MM.1S (cell line): ENCODE measurements around the gene NTMT1.
"Not testable (repeated sequence)": the region's sequence is repeated elsewhere in the genome, so short reads cannot be mapped to it uniquely, and the experiment has no call there.

ENCODE experiments used
- DNase-seq: peaks from one replicate; pipeline ENCODE4 v3.0.0-alpha.2; 2015
- H2AFZ ChIP-seq: fragments of 300-600 bp; sonication (generic); 2 replicates; pipeline ENCODE4 v1.6.0; 2016; ENCODE audit warnings: antibody characterized with exemption, low read length
- H3F3A ChIP-seq: fragments of 300-600 bp; sonication (generic); 2 replicates; pipeline ENCODE4 v1.6.1; 2016; ENCODE audit warnings: mild to moderate bottlenecking, antibody characterized with exemption, low read length, moderate library complexity, mixed read lengths; ENCODE audit not compliant: insufficient read depth
- H3K27ac ChIP-seq: fragments of 300-600 bp; sonication (generic); 2 replicates; pipeline ENCODE4 v1.5.1; 2016; ENCODE audit warnings: mild to moderate bottlenecking, low read length
- H3K27me3 ChIP-seq: fragments of 300-600 bp; sonication (generic); replicated peaks from 2 replicates; pipeline ENCODE4 v1.6.0; 2016; ENCODE audit warnings: low read length; ENCODE audit not compliant: insufficient read depth
- H3K36me3 ChIP-seq: fragments of 300-600 bp; sonication (generic); replicated peaks from 2 replicates; pipeline ENCODE4 v1.6.1; 2016; ENCODE audit warnings: mild to moderate bottlenecking, low read length, mixed read lengths; ENCODE audit not compliant: insufficient read depth
- H3K4me1 ChIP-seq: fragments of 300-600 bp; sonication (generic); 2 replicates; pipeline ENCODE4 v1.6.1; 2016; ENCODE audit warnings: low read length, mixed read lengths
- H3K4me2 ChIP-seq: fragments of 300-600 bp; sonication (generic); 2 replicates; pipeline ENCODE4 v1.6.0; 2016; ENCODE audit warnings: low read depth, low read length
- H3K4me3 ChIP-seq: fragments of 300-600 bp; sonication (generic); 2 replicates; pipeline ENCODE4 v1.5.1; 2016; ENCODE audit warnings: low read length, mixed read lengths
- H3K79me2 ChIP-seq: fragments of 300-600 bp; sonication (generic); 2 replicates; pipeline ENCODE4 v1.6.1; 2016; ENCODE audit warnings: mixed run types, low read length, mixed read lengths
- H3K9ac ChIP-seq: fragments of 300-600 bp; sonication (generic); 2 replicates; pipeline ENCODE4 v1.6.1; 2016; ENCODE audit warnings: low read length, mixed read lengths
- H3K9me2 ChIP-seq: fragments of 300-600 bp; sonication (generic); replicated peaks from 2 replicates; pipeline ENCODE4 v1.6.1; 2016; ENCODE audit warnings: mild to moderate bottlenecking, low read length, mixed read lengths; ENCODE audit not compliant: insufficient read depth
- H3K9me3 ChIP-seq: fragments of 300-600 bp; sonication (generic); replicated peaks from 2 replicates; pipeline ENCODE4 v1.6.1; 2016; ENCODE audit warnings: mild to moderate bottlenecking, low read length, mixed read lengths; ENCODE audit not compliant: insufficient read depth
- H4K20me1 ChIP-seq: fragments of 300-600 bp; sonication (generic); 2 replicates; pipeline ENCODE4 v1.6.1; 2016; ENCODE audit warnings: mild to moderate bottlenecking, low read length, moderate library complexity, mixed read lengths; ENCODE audit not compliant: insufficient read depth
- CTCF ChIP-seq: fragments of 300-600 bp; sonication (generic); IDR thresholded peaks from 2 replicates; pipeline ENCODE4 v1.5.1; 2016; ENCODE audit warnings: antibody characterized with exemption, low read length, mixed read lengths
- EZH2 ChIP-seq: fragments of 300-600 bp; sonication (generic); optimal IDR thresholded peaks from 2 replicates; pipeline ENCODE3; 2017; ENCODE audit warnings: low read depth, mild to moderate bottlenecking, antibody characterized with exemption, low read length, mixed read lengths
- EZH2phosphoT487 ChIP-seq: fragments of 300-600 bp; sonication (generic); IDR thresholded peaks from 2 replicates; pipeline ENCODE4 v1.6.1; 2018; ENCODE audit warnings: antibody characterized with exemption, low read length

Gene NTMT1

DNA sequence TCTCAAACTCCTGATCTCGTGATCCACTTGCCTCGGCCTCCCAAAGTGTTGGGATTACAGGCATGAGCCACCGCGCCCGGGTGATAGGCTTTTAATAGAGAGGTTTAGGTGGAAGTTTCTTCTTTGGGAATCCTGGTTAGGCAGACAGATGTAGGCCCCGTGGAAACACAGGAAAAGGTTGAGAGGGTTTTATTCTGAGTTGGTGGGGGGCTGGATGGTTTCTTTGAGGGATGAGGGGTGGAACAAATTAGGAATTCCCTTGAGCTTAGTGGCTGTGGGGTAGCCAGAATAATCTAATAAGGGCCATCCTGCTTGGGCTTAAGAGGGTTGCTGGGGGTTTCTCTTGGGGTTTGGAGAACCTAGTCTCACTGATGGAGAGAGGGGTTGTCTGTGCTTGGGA is 35.5 kb upstream of the NTMT1 start:
- Histone ChIP-seq H3K9me3 (no peaks in the 10 kb centered on the region), H3K27ac (no peak overlapping the region), H3K36me3 (no peaks in the 10 kb centered on the region), H3K4me3 (no peak overlapping the region), H3K79me2 (no peaks in the 10 kb centered on the region), H3K27me3 (no peaks in the 10 kb centered on the region; the same call in none of the 2 replicates), H3K9me2 (no peaks in the 10 kb centered on the region), H3K9ac (no peak overlapping the region), H2AFZ (no peak overlapping the region), H3K4me1 (peaks cover 5% of the 10 kb centered on the region; the same call in 1 of the 2 replicates), H3F3A (no peaks in the 10 kb centered on the region), H3K4me2 (no peak overlapping the region), H4K20me1 (no peaks in the 10 kb centered on the region)
- no peak for DNase-seq
- TF ChIP-seq CTCF (no peak), EZH2 (no peak), EZH2phosphoT487 (no peak)

DNA sequence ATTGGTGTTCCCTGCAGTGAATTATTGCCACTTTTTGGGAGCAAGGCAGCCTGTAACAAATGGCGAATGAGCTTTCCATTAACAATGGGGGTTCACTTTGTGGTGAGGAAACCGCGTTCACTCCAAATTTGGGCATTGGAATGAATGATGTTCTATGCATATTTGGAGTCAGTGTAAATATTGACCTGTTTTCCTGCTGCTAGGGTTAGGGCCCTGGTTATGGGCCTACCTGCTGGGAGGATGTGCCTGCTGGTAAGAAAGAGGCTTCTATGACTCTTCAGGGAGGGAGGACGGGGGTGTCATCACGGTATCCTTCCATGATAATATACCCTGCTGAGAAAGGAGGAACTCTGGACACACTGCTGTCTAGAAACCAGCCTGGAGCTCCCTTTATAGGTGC is 34.0 kb upstream of the NTMT1 start:
- Histone ChIP-seq H3K9ac (no peak overlapping the region), H3K4me2 (no peak overlapping the region), H3K4me1 (no peaks in the 10 kb centered on the region)

DNA sequence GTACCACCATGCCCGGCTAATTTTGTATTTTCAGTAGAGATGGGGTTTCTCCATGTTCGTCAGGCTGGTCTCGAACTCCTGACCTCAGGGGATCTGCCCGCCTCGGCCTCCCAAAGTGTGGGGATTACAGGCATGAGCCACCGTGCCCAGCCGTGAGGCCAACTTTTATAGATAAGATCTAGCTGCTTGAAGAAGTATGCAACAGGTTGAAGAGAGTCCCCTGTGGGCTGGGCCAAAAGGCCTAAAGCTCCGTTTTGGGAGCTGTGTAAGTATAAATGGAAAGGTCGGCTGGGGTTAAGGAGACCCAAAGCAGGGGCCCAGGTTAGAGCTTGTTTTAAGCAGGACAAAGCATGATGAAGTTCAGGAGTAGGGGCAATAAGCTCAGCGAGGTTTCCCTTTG is 33.2 kb upstream of the NTMT1 start:
- not testable (repeated sequence) for H3K4me2 ChIP-seq, H3K9me2 ChIP-seq, H4K20me1 ChIP-seq, H3K9ac ChIP-seq, H3F3A ChIP-seq, H3K4me1 ChIP-seq, H2AFZ ChIP-seq, H3K79me2 ChIP-seq, H3K9me3 ChIP-seq, DNase-seq, H3K27me3 ChIP-seq, H3K36me3 ChIP-seq, H3K27ac ChIP-seq, H3K4me3 ChIP-seq

More for the DNA sequence above, 34.0 kb upstream of the NTMT1 start:
- no peaks in the 10 kb centered on the region for H3K9me2 ChIP-seq
- no peaks in the 10 kb centered on the region for H3F3A ChIP-seq
- no peak overlapping the region for H3K4me3 ChIP-seq
- TF ChIP-seq CTCF (no peak), EZH2 (no peak), EZH2phosphoT487 (no peak)
- no peaks in the 10 kb centered on the region for H4K20me1 ChIP-seq
- no peak overlapping the region for H2AFZ ChIP-seq
- no peak overlapping the region for H3K27ac ChIP-seq
- DNase-seq = no peak
- H3K9me3 ChIP-seq = no peaks in the 10 kb centered on the region
- H3K79me2 ChIP-seq = no peaks in the 10 kb centered on the region
- no peaks in the 10 kb centered on the region; the same call in none of the 2 replicates for H3K27me3 ChIP-seq
- H3K36me3 ChIP-seq = no peaks in the 10 kb centered on the region

GRCh38 chr9:129594632-129595031 is 31.3 kb upstream of the NTMT1 start:
- Histone ChIP-seq H3F3A (no peaks in the 10 kb centered on the region), H3K9me2 (no peaks in the 10 kb centered on the region), H3K27ac (no peak overlapping the region), H3K9ac (no peak overlapping the region), H3K79me2 (no peaks in the 10 kb centered on the region), H3K9me3 (no peaks in the 10 kb centered on the region), H3K4me3 (no peak overlapping the region), H3K27me3 (peaks cover 6% of the 10 kb centered on the region), H3K4me2 (no peak overlapping the region), H3K4me1 (no peaks in the 10 kb centered on the region), H4K20me1 (no peaks in the 10 kb centered on the region), H2AFZ (no peak overlapping the region), H3K36me3 (no peaks in the 10 kb centered on the region)
- TF ChIP-seq EZH2phosphoT487 = no peak
- no peak for TF ChIP-seq CTCF
- TF ChIP-seq EZH2 = no peak
- no peak for DNase-seq
